H9 (cell line): ENCODE results near the gene OR52M1. TPM values are rescaled to one million over a fixed set of nuclear protein-coding genes. Genes with fewer than 3 reads are reported as not detected.

ENCODE experiments used
- DNase-seq: peaks from one replicate; pipeline ENCODE4 v3.0.0-alpha.2; 2017
- H2AFZ ChIP-seq: one replicate; pipeline ENCODE4 v1.6.1; 2013; ENCODE audit warnings: mild to moderate bottlenecking, low read length, control low read depth, moderate library complexity
- H2AK5ac ChIP-seq: 2 replicates; pipeline ENCODE4 v1.6.1; 2013; ENCODE audit warnings: low read length, control low read depth, mixed read lengths; ENCODE audit not compliant: insufficient read length
- H2BK120ac ChIP-seq: one replicate; pipeline ENCODE4 v1.6.1; 2013; ENCODE audit warnings: low read depth, mild to moderate bottlenecking, low read length, control low read depth, inconsistent platforms; ENCODE audit not compliant: poor library complexity, severe bottlenecking
- H2BK12ac ChIP-seq: 2 replicates; pipeline ENCODE4 v1.6.1; 2013; ENCODE audit warnings: low read length, control low read depth, mixed read lengths, low read depth; ENCODE audit not compliant: insufficient read length
- H2BK15ac ChIP-seq: 2 replicates; pipeline ENCODE4 v1.6.1; 2013; ENCODE audit warnings: low read depth, low read length, control low read depth
- H2BK20ac ChIP-seq: one replicate; pipeline ENCODE4 v1.6.1; 2013; ENCODE audit warnings: low read depth, mild to moderate bottlenecking, low read length, control low read depth, inconsistent platforms; ENCODE audit not compliant: poor library complexity, severe bottlenecking
- H2BK5ac ChIP-seq: 2 replicates; pipeline ENCODE4 v1.6.1; 2013; ENCODE audit warnings: low read length, control low read depth, mixed read lengths; ENCODE audit not compliant: insufficient read length
- H3K14ac ChIP-seq: 2 replicates; pipeline ENCODE4 v1.6.1; 2013; ENCODE audit warnings: low read length, control low read depth; ENCODE audit not compliant: insufficient read depth
- H3K18ac ChIP-seq: 2 replicates; pipeline ENCODE4 v1.6.1; 2013; ENCODE audit warnings: low read depth, mild to moderate bottlenecking, mixed read lengths, low read length, control low read depth; ENCODE audit not compliant: insufficient read length
- H3K23ac ChIP-seq: 2 replicates; pipeline ENCODE4 v1.6.1; 2013; ENCODE audit warnings: low read length, control low read depth, mixed read lengths, low read depth; ENCODE audit not compliant: insufficient read length
- H3K23me2 ChIP-seq: 2 replicates; pipeline ENCODE4 v1.6.1; 2013; ENCODE audit warnings: low read depth, mild to moderate bottlenecking, mixed read lengths, low read length, control low read depth; ENCODE audit not compliant: insufficient read length, poor library complexity, severe bottlenecking
- H3K27ac ChIP-seq: 2 replicates; pipeline ENCODE4 v1.5.1; 2013; ENCODE audit warnings: low read length, control low read depth, mixed read lengths, low read depth; ENCODE audit not compliant: insufficient read length
- H3K27me3 ChIP-seq: 2 replicates; pipeline ENCODE4 v1.6.1; 2013; ENCODE audit warnings: low read length, control low read depth, inconsistent platforms; ENCODE audit not compliant: insufficient read depth
- H3K4ac ChIP-seq: 2 replicates; pipeline ENCODE4 v1.6.1; 2013; ENCODE audit warnings: low read depth, mild to moderate bottlenecking, control low read depth, inconsistent platforms, low read length, moderate library complexity
- H3K4me1 ChIP-seq: 2 replicates; pipeline ENCODE4 v1.6.1; 2013; ENCODE audit warnings: low read length, control low read depth, inconsistent platforms; ENCODE audit not compliant: insufficient read depth
- H3K4me2 ChIP-seq: 2 replicates; pipeline ENCODE4 v1.6.1; 2013; ENCODE audit warnings: low read length, control low read depth, mixed read lengths; ENCODE audit not compliant: insufficient read length, insufficient read depth
- H3K56ac ChIP-seq: 2 replicates; pipeline ENCODE4 v1.6.1; 2013; ENCODE audit warnings: low read depth, mild to moderate bottlenecking, mixed read lengths, low read length, control low read depth; ENCODE audit not compliant: insufficient read length
- H3K79me1 ChIP-seq: 2 replicates; pipeline ENCODE4 v1.6.1; 2013; ENCODE audit warnings: low read depth, mild to moderate bottlenecking, moderate library complexity, low read length, control low read depth, inconsistent platforms; ENCODE audit not compliant: insufficient read depth, poor library complexity, severe bottlenecking
- H3K79me2 ChIP-seq: 2 replicates; pipeline ENCODE4 v1.6.1; 2013; ENCODE audit warnings: low read length, control low read depth, inconsistent platforms; ENCODE audit not compliant: insufficient read depth
- H3K9ac ChIP-seq: 2 replicates; pipeline ENCODE4 v1.6.1; 2013; ENCODE audit warnings: low read length, control low read depth, mixed read lengths; ENCODE audit not compliant: insufficient read length; ENCODE audit errors: extremely low read depth
- H3K9me3 ChIP-seq: one replicate; pipeline ENCODE4 v1.6.1; 2013; ENCODE audit warnings: low read depth, low read length, inconsistent platforms; ENCODE audit not compliant: control insufficient read depth
- H3T11ph ChIP-seq: one replicate; pipeline ENCODE4 v1.6.1; 2013; ENCODE audit warnings: mild to moderate bottlenecking, low read length, control low read depth, inconsistent platforms
- H4K20me1 ChIP-seq: one replicate; pipeline ENCODE4 v1.6.1; 2013; ENCODE audit not compliant: control insufficient read depth, insufficient read length, insufficient read depth
- H4K5ac ChIP-seq: 2 replicates; pipeline ENCODE4 v1.6.1; 2013; ENCODE audit warnings: low read depth, mild to moderate bottlenecking, mixed read lengths, low read length, control low read depth; ENCODE audit not compliant: insufficient read length
- H4K8ac ChIP-seq: replicated peaks from 2 replicates; pipeline ENCODE4 v1.6.1; 2013; ENCODE audit warnings: low read length, control low read depth, mixed read lengths, low read depth; ENCODE audit not compliant: insufficient read length
- H4K91ac ChIP-seq: 2 replicates; pipeline ENCODE4 v1.6.1; 2013; ENCODE audit warnings: low read depth, mild to moderate bottlenecking, moderate library complexity, mixed read lengths, low read length, control low read depth; ENCODE audit not compliant: insufficient read length
- H3K27ac Mint-ChIP-seq, 3 experiments: 2 replicates in 2 of 3; 3 replicates in 1 of 3; pipeline ENCODE4 v1.8.0; 2020 to 2021; ENCODE audit warnings: mixed read lengths in 3 of 3, mild to moderate bottlenecking in 1 of 3, moderate library complexity in 1 of 3
- H3K27me3 Mint-ChIP-seq: 2 replicates; pipeline ENCODE4 v1.8.0; 2021; ENCODE audit warnings: low read depth, mild to moderate bottlenecking, moderate library complexity, mixed read lengths
- H3K36me3 Mint-ChIP-seq, 3 experiments: 2 replicates in 2 of 3; 3 replicates in 1 of 3; pipeline ENCODE4 v1.8.0; 2020 to 2021; ENCODE audit warnings: low read depth in 3 of 3, mixed read lengths in 3 of 3; ENCODE audit not compliant: insufficient read depth in 1 of 3
- H3K4me1 Mint-ChIP-seq, 2 experiments: 2 replicates each; pipeline ENCODE4 v1.8.0; 2020; ENCODE audit warnings: mixed read lengths in 2 of 2
- H3K4me3 Mint-ChIP-seq, 2 experiments: 2 replicates in 1 of 2; 3 replicates in 1 of 2; pipeline ENCODE4 v1.8.0; 2020 to 2021; ENCODE audit warnings: mild to moderate bottlenecking in 2 of 2, mixed read lengths in 2 of 2, moderate library complexity in 1 of 2
- H3K9me3 Mint-ChIP-seq, 2 experiments: 2 replicates in 1 of 2; 3 replicates in 1 of 2; pipeline ENCODE4 v1.8.0; 2020; ENCODE audit warnings: mild to moderate bottlenecking in 2 of 2, mixed read lengths in 2 of 2, moderate library complexity in 1 of 2
- WGBS: extraction: QIAGEN DNeasy Blood & Tissue Kit; methylation state at CpG from one replicate; pipeline ENCODE4 v1.1.7; 2013; ENCODE audit warnings: missing lambda C conversion rate, low lambda C conversion rate, mixed read lengths; ENCODE audit not compliant: insufficient read length; ENCODE audit errors: extremely low coverage; 5-methylcytosine and 5-hydroxymethylcytosine counted together
- total RNA-seq: library from RNA; stranded (reverse); gene quantifications from 2 replicates; pipeline ENCODE4 v1.2.1, GENCODE V29; 2021
- TF ChIP-seq, protein P1 (sequence below): fragments of 200-600 bp; sonication (generic); conservative IDR thresholded peaks from 3 replicates; pipeline ENCODE4 v1.8.0; 2021; ENCODE audit warnings: antibody characterized with exemption, mild to moderate bottlenecking

The OR52M1 gene
- total RNA-seq, 1 experiment from 2014 or later: not detected

DNA sequence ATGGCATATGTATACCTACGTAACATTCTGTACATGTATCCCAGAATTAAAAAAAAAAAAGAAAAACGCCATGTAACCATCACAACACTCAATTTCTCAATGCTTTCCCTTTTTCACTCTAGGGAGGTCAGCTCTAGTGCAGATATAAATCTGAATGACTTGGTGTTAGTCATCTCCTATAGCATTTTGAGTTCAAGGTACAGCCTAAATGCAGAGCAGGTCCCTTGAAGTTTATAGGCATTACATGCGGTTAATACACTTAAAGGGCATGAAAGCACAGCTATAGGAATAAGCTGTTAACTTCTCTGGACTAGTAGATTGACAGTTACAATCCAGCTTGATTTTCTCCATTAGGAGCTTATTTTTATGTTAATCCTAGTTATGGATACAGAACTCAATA, 20.4 kb downstream of the OR52M1 start:
- no peak overlapping the region for H3K23ac ChIP-seq
- no peak overlapping the region for H4K91ac ChIP-seq
- H4K20me1 ChIP-seq: no peaks in the 10 kb centered on the region
- Mint-ChIP-seq H3K4me3 (no peak overlapping the region), H3K36me3 (peaks cover 0 to 15% (median 8%) of the 10 kb centered on the region in 3 experiments; a peak in 4 of 7 replicates), H3K9me3 (peaks cover 20 to 23% of the 10 kb centered on the region in 2 experiments), H3K4me1 (peaks cover 9 to 11% of the 10 kb centered on the region in 2 experiments), H3K27me3 (peaks cover 8% of the 10 kb centered on the region), H3K27ac (no peak overlapping the region)
- H2BK120ac ChIP-seq: no peak overlapping the region
- TF ChIP-seq, protein P1, sequence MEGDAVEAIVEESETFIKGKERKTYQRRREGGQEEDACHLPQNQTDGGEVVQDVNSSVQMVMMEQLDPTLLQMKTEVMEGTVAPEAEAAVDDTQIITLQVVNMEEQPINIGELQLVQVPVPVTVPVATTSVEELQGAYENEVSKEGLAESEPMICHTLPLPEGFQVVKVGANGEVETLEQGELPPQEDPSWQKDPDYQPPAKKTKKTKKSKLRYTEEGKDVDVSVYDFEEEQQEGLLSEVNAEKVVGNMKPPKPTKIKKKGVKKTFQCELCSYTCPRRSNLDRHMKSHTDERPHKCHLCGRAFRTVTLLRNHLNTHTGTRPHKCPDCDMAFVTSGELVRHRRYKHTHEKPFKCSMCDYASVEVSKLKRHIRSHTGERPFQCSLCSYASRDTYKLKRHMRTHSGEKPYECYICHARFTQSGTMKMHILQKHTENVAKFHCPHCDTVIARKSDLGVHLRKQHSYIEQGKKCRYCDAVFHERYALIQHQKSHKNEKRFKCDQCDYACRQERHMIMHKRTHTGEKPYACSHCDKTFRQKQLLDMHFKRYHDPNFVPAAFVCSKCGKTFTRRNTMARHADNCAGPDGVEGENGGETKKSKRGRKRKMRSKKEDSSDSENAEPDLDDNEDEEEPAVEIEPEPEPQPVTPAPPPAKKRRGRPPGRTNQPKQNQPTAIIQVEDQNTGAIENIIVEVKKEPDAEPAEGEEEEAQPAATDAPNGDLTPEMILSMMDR: no peak
- no peak overlapping the region for H3K27ac ChIP-seq
- H4K5ac ChIP-seq: no peak overlapping the region
- no peak overlapping the region for H2BK12ac ChIP-seq
- no peak overlapping the region for H3K4ac ChIP-seq
- H3K14ac ChIP-seq: no peak overlapping the region
- H4K8ac ChIP-seq: no peak overlapping the region
- no peaks in the 10 kb centered on the region for H3K27me3 ChIP-seq
- H3K56ac ChIP-seq: no peak overlapping the region
- no peaks in the 10 kb centered on the region for H3K9me3 ChIP-seq
- no peaks in the 10 kb centered on the region; the same call in 1 of the 2 replicates for H3K4me1 ChIP-seq
- H2BK5ac ChIP-seq: no peak overlapping the region
- no peak for DNase-seq
- H3K9ac ChIP-seq: no peak overlapping the region
- no peak overlapping the region for H2BK20ac ChIP-seq
- no peak overlapping the region for H3K18ac ChIP-seq
- H3K79me1 ChIP-seq: no peaks in the 10 kb centered on the region
- no peak overlapping the region for H2AK5ac ChIP-seq
- H3T11ph ChIP-seq: no peak overlapping the region
- no peaks in the 10 kb centered on the region for H3K23me2 ChIP-seq
- no peak overlapping the region for H2BK15ac ChIP-seq
- no peaks in the 10 kb centered on the region for H3K79me2 ChIP-seq
- no CpG with 5 or more reads among the region's 3 CpGs for WGBS
- H3K4me2 ChIP-seq: no peak overlapping the region
- no peak overlapping the region for H2AFZ ChIP-seq
